Measurements from ENCODE around the gene NDST1. TPM values are rescaled to one million over a fixed set of nuclear protein-coding genes. Genes with fewer than 3 reads are reported as not detected.

Gene NDST1
- total and polyA plus RNA-seq, 10 of the 15 experiments (the other 5 are each of a cell fraction or from before 2014, with no cell fraction given) = 0.20 to 53.5 (median 12.9) TPM

- TF ChIP-seq, protein P1, sequence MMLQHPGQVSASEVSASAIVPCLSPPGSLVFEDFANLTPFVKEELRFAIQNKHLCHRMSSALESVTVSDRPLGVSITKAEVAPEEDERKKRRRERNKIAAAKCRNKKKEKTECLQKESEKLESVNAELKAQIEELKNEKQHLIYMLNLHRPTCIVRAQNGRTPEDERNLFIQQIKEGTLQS (IDR thresholded peaks at IDR 0.05; ENCODE audit: borderline replicate concordance, extremely low read depth, low read depth, low read length) = no peak
- TF ChIP-seq CREB1 (IDR thresholded peaks at IDR 0.05; ENCODE audit: low read depth) = no peak
- TF ChIP-seq SPI1 (IDR thresholded peaks at IDR 0.05; ENCODE audit: borderline replicate concordance, insufficient read depth, low read depth, low read length) = no peak
- no peak for TF ChIP-seq CREM (IDR thresholded peaks at IDR 0.05; ENCODE audit: low read depth)
- no peak for TF ChIP-seq NBN (IDR thresholded peaks at IDR 0.05)
- no peak for TF ChIP-seq PBX3 (IDR thresholded peaks at IDR 0.05; ENCODE audit: insufficient replicate concordance, low read depth, low read length)
- no peak for TF ChIP-seq BACH1 (IDR thresholded peaks at IDR 0.05; ENCODE audit: borderline replicate concordance)
- TF ChIP-seq KDM1A (IDR thresholded peaks at IDR 0.05; ENCODE audit: borderline replicate concordance) = no peak
- TF ChIP-seq, protein P2, sequence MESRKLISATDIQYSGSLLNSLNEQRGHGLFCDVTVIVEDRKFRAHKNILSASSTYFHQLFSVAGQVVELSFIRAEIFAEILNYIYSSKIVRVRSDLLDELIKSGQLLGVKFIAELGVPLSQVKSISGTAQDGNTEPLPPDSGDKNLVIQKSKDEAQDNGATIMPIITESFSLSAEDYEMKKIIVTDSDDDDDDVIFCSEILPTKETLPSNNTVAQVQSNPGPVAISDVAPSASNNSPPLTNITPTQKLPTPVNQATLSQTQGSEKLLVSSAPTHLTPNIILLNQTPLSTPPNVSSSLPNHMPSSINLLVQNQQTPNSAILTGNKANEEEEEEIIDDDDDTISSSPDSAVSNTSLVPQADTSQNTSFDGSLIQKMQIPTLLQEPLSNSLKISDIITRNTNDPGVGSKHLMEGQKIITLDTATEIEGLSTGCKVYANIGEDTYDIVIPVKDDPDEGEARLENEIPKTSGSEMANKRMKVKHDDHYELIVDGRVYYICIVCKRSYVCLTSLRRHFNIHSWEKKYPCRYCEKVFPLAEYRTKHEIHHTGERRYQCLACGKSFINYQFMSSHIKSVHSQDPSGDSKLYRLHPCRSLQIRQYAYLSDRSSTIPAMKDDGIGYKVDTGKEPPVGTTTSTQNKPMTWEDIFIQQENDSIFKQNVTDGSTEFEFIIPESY (IDR thresholded peaks at IDR 0.05) = no peak
- TF ChIP-seq MEF2A (IDR thresholded peaks at IDR 0.05; ENCODE audit: insufficient read depth, low read depth, low read length) = no peak
- no peak for TF ChIP-seq ELK1 (IDR thresholded peaks at IDR 0.05; ENCODE audit: low read depth, low read length)
- no peak for TF ChIP-seq TARDBP (IDR thresholded peaks at IDR 0.05; ENCODE audit: borderline replicate concordance)
Observed at GRCh38 chr5:150600616-150601490, 92.9 kb downstream of the NDST1 start (continued).

All from GM12878 (cell line).